ENCODE data around the gene GRK6.

GRK6 gene

GRCh38 chr5:177476531-177477233 lies 50.2 kb downstream of the GRK6 start:
- TF ChIP-seq CTCF (IDR thresholded peaks at IDR 0.05; ENCODE audit: low read depth, low read length): no peak
- peak; percentile 72 to 73 for DNase-seq (ENCODE audit: low read depth in 2 of 2)
- no peak overlapping the region for H3K4me3 ChIP-seq (replicated peaks in 1 of 2; ENCODE audit: low read depth in 2 of 2, low read length in 2 of 2)

- TF ChIP-seq CTCF (IDR thresholded peaks at IDR 0.05; ENCODE audit: low read depth, low read length): no peak
- DNase-seq (ENCODE audit: low read depth in 2 of 2): peak in 1 of 2 donors; percentile 44
- no peak overlapping the region for H3K4me3 ChIP-seq (replicated peaks in 1 of 2; ENCODE audit: low read depth in 2 of 2, low read length in 2 of 2)
Observed at GRCh38 chr5:177477701-177478477, 51.4 kb downstream of the GRK6 start.

GRCh38 chr5:177478711-177479646 lies 52.5 kb downstream of the GRK6 start:
- TF ChIP-seq CTCF (IDR thresholded peaks at IDR 0.05; ENCODE audit: low read depth, low read length): no peak
- no peak overlapping the region for H3K4me3 ChIP-seq (replicated peaks in 1 of 2; ENCODE audit: low read depth in 2 of 2, low read length in 2 of 2)
- peak; percentile 60 to 93 for DNase-seq (ENCODE audit: low read depth in 2 of 2)

- TF ChIP-seq CTCF (IDR thresholded peaks at IDR 0.05; ENCODE audit: low read depth, low read length): no peak
- H3K4me3 ChIP-seq (replicated peaks in 1 of 2; ENCODE audit: low read depth in 2 of 2, low read length in 2 of 2): no peak overlapping the region
- DNase-seq (ENCODE audit: low read depth in 2 of 2): peak; percentile 37 to 56
Observed at GRCh38 chr5:177479774-177480173, 53.3 kb downstream of the GRK6 start.

GRCh38 chr5:177482359-177482795 lies 55.9 kb downstream of the GRK6 start:
- H3K4me3 ChIP-seq (replicated peaks in 1 of 2; ENCODE audit: low read depth in 2 of 2, low read length in 2 of 2): no peak overlapping the region
- no peak for DNase-seq (ENCODE audit: low read depth in 2 of 2)
- no peak for TF ChIP-seq CTCF (IDR thresholded peaks at IDR 0.05; ENCODE audit: low read depth, low read length)

GRCh38 chr5:177483042-177483441 lies 56.6 kb downstream of the GRK6 start:
- no peak for TF ChIP-seq CTCF (IDR thresholded peaks at IDR 0.05; ENCODE audit: low read depth, low read length)
- H3K4me3 ChIP-seq (replicated peaks in 1 of 2; ENCODE audit: low read depth in 2 of 2, low read length in 2 of 2): no peak overlapping the region
- no peak for DNase-seq (ENCODE audit: low read depth in 2 of 2)

Measured in cardiac fibroblast (primary cell).